Spleen (tissue), 7 donors: ENCODE data around the gene MYO15A.

ENCODE experiments used
- POLR2A ChIP-seq, 3 donors: fragments of 450-650 bp; IDR thresholded peaks; one replicate each; pipeline ENCODE4 v1.5.1; 2017; ENCODE audit warnings: antibody characterized with exemption in 3 of 3, mild to moderate bottlenecking in 1 of 3
- TF ChIP-seq, protein P1 (sequence below), 11 experiments: fragments of 200-600 bp in 7 of 11; fragments of 450-650 bp in 4 of 11; sonication (generic) in 4 of 11; IDR thresholded peaks in 8 of 11; conservative IDR thresholded peaks in 3 of 11; 1 replicate in 7 of 11; 2 replicates in 4 of 11; pipeline versions ENCODE4 v1.4.0 to v1.8.0; 2016 to 2021; ENCODE audit warnings: antibody characterized with exemption in 11 of 11, inconsistent platforms in 4 of 11, mild to moderate bottlenecking in 1 of 11
- donor health status: DM: no; HTN: no; CAD: no; lungs with moderate emphysema.
- donor health status: DM: no; HTN: no; CAD: no.
- donor health status: DM: no; HTN: no; CAD: no.

DNA sequence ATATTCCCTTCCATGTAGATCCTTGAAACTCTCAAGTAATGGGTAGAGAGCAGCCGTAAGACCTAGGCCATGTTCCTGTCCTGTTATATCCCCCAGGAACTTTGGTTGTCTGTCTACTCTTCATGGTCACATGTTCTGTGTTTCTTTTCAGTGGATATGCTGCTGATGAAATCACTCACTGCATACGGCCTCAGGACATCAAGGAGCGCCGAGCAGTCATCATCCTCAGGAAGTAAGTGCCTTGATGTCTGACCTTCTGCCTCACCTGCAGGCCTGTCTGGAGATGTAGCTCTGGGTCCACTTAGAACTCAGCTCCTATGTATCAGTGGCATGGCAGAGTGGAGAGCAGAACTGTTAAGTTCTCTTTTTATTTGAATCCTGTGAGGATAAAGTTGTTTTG, 86.2 kb downstream of the MYO15A start:
- TF ChIP-seq, protein P1, sequence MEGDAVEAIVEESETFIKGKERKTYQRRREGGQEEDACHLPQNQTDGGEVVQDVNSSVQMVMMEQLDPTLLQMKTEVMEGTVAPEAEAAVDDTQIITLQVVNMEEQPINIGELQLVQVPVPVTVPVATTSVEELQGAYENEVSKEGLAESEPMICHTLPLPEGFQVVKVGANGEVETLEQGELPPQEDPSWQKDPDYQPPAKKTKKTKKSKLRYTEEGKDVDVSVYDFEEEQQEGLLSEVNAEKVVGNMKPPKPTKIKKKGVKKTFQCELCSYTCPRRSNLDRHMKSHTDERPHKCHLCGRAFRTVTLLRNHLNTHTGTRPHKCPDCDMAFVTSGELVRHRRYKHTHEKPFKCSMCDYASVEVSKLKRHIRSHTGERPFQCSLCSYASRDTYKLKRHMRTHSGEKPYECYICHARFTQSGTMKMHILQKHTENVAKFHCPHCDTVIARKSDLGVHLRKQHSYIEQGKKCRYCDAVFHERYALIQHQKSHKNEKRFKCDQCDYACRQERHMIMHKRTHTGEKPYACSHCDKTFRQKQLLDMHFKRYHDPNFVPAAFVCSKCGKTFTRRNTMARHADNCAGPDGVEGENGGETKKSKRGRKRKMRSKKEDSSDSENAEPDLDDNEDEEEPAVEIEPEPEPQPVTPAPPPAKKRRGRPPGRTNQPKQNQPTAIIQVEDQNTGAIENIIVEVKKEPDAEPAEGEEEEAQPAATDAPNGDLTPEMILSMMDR (IDR thresholded peaks at IDR 0.05 in 8 of 11, conservative IDR thresholded peaks at IDR 0.05 in 3 of 11): no peak
- no peak for TF ChIP-seq POLR2A (IDR thresholded peaks at IDR 0.05)
